NOMO-1 (cell line): ENCODE results near the gene INHA.

Experiments
- DNase-seq, 2 experiments: peaks; one replicate each; lab custom pipeline; 2025; ENCODE audit not compliant: unreplicated experiment in 2 of 2; lab: John Stamatoyannopoulos, UW

Gene INHA

DNA sequence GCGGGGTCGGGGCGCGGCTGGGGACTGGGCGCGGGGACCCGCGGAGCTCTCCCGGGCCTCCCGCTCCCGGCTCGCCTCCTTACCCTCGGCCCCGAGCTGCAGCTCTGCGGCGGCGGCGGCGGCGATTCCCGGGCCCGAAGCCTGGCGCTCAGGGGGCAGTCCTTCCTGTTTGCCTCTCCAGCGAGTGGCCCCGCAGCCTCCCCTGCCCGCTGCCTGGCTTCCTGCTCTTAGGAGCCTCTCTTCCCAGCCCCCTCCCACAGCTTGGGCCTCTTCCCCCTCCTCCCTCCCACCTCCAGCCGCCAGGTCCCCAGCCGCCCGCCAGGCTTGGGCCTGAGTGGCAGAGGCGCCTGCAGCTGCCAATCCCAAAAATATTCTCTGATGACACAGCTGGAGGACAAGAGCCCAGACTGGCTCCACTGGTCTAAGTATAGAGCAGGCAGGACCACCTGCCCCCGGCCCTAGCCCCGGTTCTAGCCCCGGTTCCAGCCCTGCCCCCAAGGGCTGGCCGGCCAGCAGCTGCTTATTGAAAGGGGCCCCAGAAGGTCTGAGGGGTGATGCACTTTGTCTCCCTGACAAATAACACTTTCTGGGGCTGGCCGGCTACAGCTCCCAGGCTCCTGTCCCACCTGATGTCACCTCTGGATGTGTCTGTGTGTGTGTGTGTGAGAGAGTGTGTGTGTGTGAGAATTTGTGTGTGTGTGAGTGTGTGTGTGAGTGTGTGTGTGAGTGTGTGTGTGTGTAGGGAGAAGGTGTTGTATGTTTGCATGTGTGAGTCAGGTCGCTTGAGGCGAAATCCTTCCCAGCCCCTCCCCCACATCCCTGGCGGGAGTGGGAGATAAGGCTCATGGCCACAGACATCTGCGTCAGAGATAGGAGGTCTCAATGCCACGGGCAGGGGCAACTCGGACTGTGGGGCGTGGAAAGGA lies 536 bp upstream of the INHA start, which contains the start of gene OBSL1:
Gene OBSL1 (minus strand): TSS at position 229 of the 926 bp plus-strand sequence. CDS start 307 bp downstream, outside the sequence.
- DNase-seq, result peak; percentile 36 to 42

DNA sequence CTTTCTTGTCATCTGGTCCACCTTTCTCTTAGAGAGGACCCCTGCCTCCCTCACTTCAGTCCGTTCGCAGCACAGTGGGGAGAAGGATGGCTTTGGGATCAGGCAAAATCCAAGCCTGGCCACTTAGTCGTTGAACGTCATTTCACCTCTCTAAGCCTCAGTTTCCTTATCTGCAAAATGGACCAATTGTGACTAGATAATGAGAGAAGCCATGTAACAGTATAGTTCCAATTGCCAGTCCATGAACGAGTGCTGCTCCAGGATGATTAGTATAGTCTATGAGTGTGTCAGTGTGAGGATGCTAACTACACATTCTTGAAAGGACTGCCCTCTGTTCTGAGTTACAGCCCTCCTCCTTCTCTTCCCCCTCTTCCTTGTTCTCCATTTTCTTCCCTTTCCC lies 1.1 kb downstream of the INHA start:
- peak in 1 of 2 experiments; percentile 61 for DNase-seq

DNA sequence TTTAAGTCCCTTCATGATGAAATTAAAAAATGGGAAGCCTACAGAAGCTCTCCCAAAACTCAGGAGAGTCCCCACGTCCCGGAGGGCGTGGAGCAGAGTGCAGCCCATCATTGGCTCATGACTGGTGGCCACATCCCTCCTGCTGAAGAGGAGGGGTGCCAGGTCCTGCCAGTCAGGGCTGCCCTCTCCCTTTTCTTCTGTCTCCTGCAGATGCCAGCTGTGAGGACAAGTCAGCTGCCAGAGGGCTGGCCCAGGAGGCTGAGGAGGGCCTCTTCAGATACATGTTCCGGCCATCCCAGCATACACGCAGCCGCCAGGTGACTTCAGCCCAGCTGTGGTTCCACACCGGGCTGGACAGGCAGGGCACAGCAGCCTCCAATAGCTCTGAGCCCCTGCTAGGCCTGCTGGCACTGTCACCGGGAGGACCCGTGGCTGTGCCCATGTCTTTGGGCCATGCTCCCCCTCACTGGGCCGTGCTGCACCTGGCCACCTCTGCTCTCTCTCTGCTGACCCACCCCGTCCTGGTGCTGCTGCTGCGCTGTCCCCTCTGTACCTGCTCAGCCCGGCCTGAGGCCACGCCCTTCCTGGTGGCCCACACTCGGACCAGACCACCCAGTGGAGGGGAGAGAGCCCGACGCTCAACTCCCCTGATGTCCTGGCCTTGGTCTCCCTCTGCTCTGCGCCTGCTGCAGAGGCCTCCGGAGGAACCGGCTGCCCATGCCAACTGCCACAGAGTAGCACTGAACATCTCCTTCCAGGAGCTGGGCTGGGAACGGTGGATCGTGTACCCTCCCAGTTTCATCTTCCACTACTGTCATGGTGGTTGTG lies 2.6 kb downstream of the INHA start:
- DNase-seq, result no peak

DNA sequence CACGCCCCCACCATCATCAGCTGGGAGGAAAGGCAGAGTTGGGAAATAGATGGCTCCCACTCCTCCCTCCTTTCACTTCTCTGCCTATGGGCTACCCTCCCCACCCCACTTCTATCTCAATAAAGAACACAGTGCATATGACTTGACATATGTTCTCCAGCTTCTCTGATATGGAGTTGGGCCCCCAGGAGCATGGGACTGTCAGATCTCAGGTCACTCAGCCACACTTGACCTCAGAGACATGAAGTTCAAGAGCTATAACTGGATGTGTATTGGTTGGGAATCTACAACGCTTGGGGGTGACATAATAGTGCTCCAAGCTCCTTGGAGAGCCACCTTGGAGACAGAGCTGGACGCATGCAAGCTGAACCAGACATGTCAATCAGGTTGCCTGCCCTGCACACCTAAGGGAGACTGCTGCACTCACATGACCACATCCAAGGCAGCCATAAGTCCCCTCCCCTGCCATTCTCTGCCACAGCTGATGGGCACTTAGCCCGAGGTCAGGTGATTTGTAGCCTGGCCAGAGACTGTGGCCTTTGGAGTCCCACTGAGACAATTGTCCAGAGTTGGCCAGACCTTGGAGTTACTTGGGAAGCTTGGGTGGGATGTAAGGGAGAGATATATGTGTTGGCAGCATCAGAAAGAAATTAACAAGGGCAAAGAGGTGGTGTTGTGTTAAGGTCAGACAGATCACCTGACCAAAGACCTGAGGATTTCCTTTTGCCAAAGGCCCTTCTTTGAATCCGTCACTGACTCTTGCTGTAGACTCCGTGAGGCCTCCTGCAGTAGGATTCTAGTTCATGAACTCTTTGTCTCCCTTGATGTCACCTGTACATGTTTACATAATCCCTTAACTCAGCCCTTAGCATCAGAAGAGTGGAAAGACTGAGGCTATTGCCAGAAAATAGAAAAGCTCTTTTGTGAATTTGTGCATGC lies 3.7 kb downstream of the INHA start:
- DNase-seq, result no peak

- DNase-seq, result no peak
Measured at GRCh38 chr2:219576505-219577388, 4.6 kb downstream of the INHA start.

- DNase-seq, result peak; percentile 69 to 84
Measured at GRCh38 chr2:219578811-219579613, 6.9 kb downstream of the INHA start.

DNA sequence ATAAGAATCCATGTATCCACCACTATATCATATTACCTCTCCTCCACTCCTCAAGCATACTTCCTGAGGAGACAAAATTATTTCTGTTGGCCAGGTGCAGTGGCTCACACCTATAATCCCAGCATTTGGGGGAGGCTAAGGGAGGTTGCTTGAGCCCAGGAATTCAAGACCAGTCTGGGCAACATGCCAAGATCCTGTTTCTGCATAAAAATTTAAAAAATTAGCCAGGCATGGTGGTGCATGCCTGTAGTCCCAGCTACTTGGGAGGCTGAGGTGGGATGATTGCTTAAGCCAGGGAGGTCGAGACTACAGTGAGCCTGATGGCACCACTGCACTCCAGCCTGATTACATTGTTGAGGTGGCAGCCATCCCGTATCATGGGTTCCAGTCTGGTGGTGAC lies 9.2 kb downstream of the INHA start:
- DNase-seq, result no peak

DNA sequence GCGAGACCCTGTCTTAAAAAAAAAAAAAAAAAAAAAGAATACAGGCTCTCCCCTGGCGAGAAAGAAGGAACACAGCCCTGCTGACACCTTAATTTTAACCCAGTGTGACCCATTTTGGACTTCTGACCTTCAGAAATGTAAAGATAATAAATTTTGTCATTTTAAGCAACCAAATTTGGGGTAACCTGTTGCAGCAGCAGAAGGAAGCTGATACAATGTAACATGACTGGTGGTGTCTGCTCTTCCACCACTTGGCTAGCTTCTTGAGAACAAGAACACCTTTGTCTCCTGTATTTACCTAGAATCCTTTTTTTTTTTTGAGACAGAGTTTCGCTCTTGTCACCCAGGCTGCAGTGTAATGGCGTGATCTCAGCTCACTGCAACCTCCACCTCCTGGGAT lies 19.0 kb downstream of the INHA start:
- no peak for DNase-seq

DNA sequence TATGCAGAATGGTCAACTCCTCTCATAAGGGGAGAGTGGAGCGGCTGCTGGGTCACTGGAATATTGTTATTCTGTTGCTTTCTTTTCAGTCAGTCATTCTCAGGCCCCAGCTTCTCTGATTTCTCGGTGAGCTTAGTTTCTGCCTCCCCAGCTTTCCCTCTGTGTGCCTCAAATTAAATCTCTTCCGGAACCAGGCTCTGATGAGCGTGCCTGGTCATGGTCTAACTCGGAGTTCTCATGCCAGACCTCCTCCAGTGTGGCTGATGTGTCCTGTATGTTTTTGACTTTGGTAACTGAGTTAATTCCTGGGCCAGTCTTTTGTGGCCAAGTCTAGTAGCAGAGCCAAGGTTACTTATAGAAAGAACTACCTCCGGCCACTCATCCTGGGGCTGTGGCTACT lies 20.6 kb downstream of the INHA start:
- DNase-seq, result no peak

DNA sequence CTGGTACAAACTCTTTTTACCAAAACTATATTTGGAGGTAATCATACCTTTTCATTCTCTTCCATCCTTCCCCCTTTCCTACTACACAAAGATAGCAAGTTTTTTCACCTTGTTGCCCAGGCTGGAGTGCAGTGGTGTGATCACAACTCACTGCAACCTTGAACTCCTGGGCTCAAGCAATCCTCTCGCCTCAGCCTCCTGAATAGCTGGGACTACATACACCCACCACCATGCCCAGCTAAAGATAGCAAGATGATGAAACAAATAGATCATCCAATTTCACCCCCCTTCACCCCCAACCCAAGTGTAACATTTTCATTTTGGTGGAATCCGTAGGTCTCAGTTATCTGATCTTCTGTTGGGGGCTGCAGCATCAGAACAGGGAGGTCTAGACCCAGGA lies 21.0 kb downstream of the INHA start:
- no peak for DNase-seq

GRCh38 chr2:219595256-219595655 lies 23.1 kb downstream of the INHA start:
- DNase-seq, result no peak

DNA sequence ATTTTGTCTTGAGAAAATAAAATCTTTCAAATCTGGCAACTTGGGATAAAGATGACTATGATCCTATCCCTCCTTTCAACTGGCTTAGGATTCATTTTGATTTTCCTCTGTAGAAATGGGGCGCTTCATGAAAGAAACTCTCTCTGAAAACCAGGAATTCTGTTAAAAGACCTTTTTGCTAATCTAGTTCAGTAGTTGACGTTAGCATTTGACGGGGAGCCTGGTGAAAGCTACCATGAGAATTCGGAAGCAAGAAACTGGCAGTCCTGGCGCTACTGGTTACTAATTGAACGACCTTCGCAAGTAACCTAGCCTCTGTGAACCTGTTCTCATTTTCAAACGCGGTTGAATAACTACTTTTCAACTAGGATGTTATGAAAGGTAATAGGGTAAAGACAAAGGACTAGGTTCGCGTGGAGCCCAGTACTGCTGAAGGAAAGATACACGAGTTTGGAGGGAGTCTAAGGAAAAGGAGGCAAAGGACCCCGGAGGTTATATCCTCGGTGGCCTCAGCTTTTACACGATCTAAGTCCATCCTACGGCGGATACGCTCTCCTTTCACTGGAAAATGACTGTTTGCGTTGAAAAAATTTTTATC lies 24.9 kb downstream of the INHA start:
- peak; percentile 29 to 34 for DNase-seq

DNA sequence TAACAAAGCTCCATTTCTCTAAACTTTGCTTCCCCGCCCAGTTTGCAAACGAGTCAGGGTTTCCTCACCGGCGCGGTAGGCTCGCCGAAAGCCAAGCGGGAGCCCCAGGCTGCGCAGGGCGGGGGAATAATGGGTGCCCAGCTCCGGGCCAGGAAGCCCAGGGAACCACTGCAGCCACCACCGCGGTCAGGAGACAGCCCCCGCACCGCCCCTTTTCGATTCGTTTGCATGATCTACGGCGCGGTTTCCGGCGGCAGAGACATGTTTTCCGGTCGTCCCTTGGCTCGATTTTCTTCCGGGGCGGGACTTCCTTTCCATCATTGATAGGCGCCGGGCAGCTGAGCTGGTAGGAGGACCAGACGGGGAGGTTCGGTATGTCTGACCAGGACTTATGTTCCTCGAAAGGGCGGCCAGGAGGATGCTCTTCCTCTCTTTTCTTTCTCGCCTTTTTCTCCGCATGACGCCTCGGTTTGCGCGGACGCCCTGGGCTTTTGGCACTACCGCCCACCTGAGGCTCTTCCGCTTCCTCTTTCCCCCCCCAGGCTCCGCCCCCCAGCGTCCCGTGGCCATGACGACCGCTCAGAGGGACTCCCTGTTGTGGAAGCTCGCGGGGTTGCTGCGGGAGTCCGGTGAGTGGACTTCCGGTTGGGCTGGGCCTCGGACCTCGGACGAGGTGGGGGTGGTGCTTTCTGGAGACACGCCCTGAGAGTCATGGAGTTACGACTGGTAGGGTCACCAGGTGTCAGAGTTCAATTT lies 25.6 kb downstream of the INHA start, which contains the start of gene STK11IP:
Gene STK11IP (plus strand): TSS at position 306 of the 756 bp plus-strand sequence. CDS start 263 bp downstream, at position 569.
- peak; percentile 97 to 98 for DNase-seq

GRCh38 chr2:219598308-219599078 lies 26.4 kb downstream of the INHA start:
- DNase-seq, result no peak

DNA sequence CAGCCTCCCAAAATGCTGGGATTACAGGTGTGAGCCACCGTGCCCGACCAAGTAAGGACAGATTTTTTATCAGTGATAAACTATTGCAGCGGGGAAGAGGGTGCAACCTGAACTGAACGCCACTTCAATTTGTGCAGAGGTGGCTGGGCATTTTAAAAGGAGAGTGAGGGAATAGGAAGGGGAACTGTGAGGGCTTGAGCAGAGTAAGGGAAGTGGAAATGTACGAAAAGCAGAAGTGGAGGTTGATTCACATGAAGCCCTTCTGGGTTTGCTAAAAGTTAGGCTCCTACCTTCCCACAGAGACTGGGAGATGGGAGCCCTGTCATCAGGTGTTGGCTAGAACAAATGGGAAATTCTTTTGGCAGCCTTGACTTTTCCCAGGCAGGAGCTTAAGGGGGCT lies 31.7 kb downstream of the INHA start:
- peak; percentile 73 to 90 for DNase-seq

DNA sequence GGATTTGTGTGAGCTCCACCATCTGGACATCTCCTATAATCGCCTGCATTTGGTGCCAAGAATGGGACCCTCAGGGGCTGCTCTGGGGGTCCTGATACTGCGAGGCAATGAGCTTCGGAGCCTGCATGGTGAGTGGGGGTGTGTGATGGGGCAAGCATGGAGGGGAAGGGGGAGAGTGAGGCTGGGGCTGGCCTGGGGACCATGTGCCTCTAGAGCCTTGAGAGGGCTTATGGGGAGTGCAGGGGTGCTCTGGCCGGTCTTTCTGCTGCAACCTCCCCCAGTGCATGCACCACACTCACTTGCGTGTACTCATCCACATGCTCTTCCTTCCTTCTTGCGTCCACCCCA lies 33.5 kb downstream of the INHA start:
- DNase-seq, result no peak

DNA sequence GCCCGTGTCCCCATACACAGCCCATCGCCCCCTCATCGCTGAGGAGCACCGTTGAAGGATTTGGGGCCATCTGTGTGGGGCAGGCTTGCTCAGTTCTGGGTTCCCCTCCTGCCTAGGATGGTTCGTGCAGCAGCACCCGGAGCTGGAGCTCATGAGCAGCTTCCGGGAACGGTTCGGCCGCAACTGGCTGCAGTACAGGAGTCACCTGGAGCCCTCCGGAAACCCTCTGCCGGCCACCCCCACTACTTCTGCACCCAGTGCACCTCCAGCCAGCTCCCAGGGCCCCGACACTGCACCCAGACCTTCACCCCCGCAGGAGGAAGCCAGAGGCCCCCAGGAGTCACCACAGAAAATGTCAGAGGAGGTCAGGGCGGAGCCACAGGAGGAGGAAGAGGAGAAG lies 35.8 kb downstream of the INHA start:
- no peak for DNase-seq
